Activated CD4-positive, alpha-beta T cell treated with anti-CD3 and anti-CD28 coated beads, Interleukin-10, Interleukin-2, amounts not matched to agents 100 ng/mL and 50 ng/mL, durations not matched to agents 16 hours and 8 hours (primary cell): Measurements from ENCODE around the gene LBHD1.

Source experiments
- DNase-seq: peaks from one replicate; pipeline ENCODE4 v3.0.0-alpha.2; 2020

The LBHD1 gene

GRCh38 chr11:62613291-62613778 is 58.7 kb downstream of the LBHD1 start:
- no peak for DNase-seq
